Measurements from ENCODE around the gene RETSAT. TPM values are rescaled to one million over a fixed set of nuclear protein-coding genes. Genes with fewer than 3 reads are reported as not detected.
"Not testable (repeated sequence)": the region's sequence is repeated elsewhere in the genome, so short reads cannot be mapped to it uniquely, and the experiment has no call there.

RETSAT gene
- polyA plus RNA-seq, 2 of the 4 experiments (the other 2 are of a cell fraction), result 42.3 to 51.6 TPM

- 81% methylated on average over 2 of the region's 2 CpGs for WGBS (ENCODE audit: missing lambda C conversion rate)
- FAIRE-seq, result no peak
- ATAC-seq, result no peak
- POLR2A ChIA-PET, result no interaction called here
- H3K27ac ChIP-seq, result no peak overlapping the region
- H3K9me3 ChIP-seq, result no peaks in the 10 kb centered on the region
- CTCF ChIA-PET, result interaction anchor here (0.6 to 3.1 kb wide), 5 partner anchors 166 to 428 kb away, joined by 3 to 15 read pairs (median 3); no protein-coding TSS in a partner anchor
- DNase-seq (ENCODE audit: low read depth in 1 of 2, low spot score in 1 of 2), result no peak
- TF ChIP-seq CTCF (IDR thresholded peaks at IDR 0.05) (no peak), EHMT2 (IDR thresholded peaks at IDR 0.05; ENCODE audit: low read depth) (no peak), POLR2AphosphoS2 (conservative IDR thresholded peaks at IDR 0.05; ENCODE audit: low read length) (no peak), ZC3H11A (IDR thresholded peaks at IDR 0.05) (no peak), MAFK (IDR thresholded peaks at IDR 0.05; ENCODE audit: partially characterized antibody) (no peak), ZSCAN20 (CRISPR knock-in tag; IDR thresholded peaks at IDR 0.05) (no peak), CBX2 (IDR thresholded peaks at IDR 0.05; ENCODE audit: borderline replicate concordance, low read depth) (no peak), POLR2A (IDR thresholded peaks at IDR 0.05; ENCODE audit: low read length) (no peak)
- H3K4me2 ChIP-seq, result no peak overlapping the region
- H3K4me3 ChIP-seq, result no peak overlapping the region
- no peaks in the 10 kb centered on the region for H3K4me1 ChIP-seq
Observed at GRCh38 chr2:85385746-85386145, 31.4 kb upstream of the RETSAT start.

- no peak overlapping the region for H3K4me2 ChIP-seq
- DNase-seq (ENCODE audit: low read depth in 1 of 2, low spot score in 1 of 2) (no peak), ATAC-seq (no peak), FAIRE-seq (no peak)
- POLR2A ChIA-PET, result no interaction called here
- 90% methylated on average over 4 of the region's 4 CpGs for WGBS (ENCODE audit: missing lambda C conversion rate)
- no peak overlapping the region for H3K4me3 ChIP-seq
- H3K9me3 ChIP-seq, result no peaks in the 10 kb centered on the region
- H3K4me1 ChIP-seq, result no peaks in the 10 kb centered on the region
- H3K27ac ChIP-seq, result no peak overlapping the region
- TF ChIP-seq ZC3H11A (IDR thresholded peaks at IDR 0.05), result no peak
- no peak for TF ChIP-seq HEYL (CRISPR knock-in tag; IDR thresholded peaks at IDR 0.05)
- no peak for TF ChIP-seq RNF2 (IDR thresholded peaks at IDR 0.05; ENCODE audit: borderline replicate concordance, low read depth)
- CTCF ChIA-PET, result interaction anchor here (0.9 to 3.1 kb wide), 6 partner anchors 10 to 254 kb away, joined by 3 to 15 read pairs (median 5); no protein-coding TSS in a partner anchor
Observed at GRCh38 chr2:85383850-85384249, 29.5 kb upstream of the RETSAT start.

- H3K9me3 ChIP-seq; POLR2A ChIA-PET; H3K4me2 ChIP-seq; DNase-seq (ENCODE audit: low read depth in 1 of 2, low spot score in 1 of 2); H3K4me1 ChIP-seq; H3K4me3 ChIP-seq; H3K27ac ChIP-seq; ATAC-seq; FAIRE-seq: not testable (repeated sequence)
- CTCF ChIA-PET, result interaction anchor here (0.6 to 3.1 kb wide), 8 partner anchors 11 to 324 kb away, joined by 3 to 15 read pairs (median 4); no protein-coding TSS in a partner anchor
- 84% methylated on average over 5 of the region's 5 CpGs for WGBS (ENCODE audit: missing lambda C conversion rate)
Observed at GRCh38 chr2:85383151-85383550, 28.8 kb upstream of the RETSAT start.

- Histone ChIP-seq H3K4me2 (no peak overlapping the region), H3K4me1 (no peaks in the 10 kb centered on the region), H3K9me3 (no peaks in the 10 kb centered on the region), H3K27ac (no peak overlapping the region), H3K4me3 (no peak overlapping the region)
- ChIA-PET CTCF (interaction anchor here (1.0 to 1.4 kb wide), 3 partner anchors 11 to 172 kb away, joined by 3 to 5 read pairs (median 3); no protein-coding TSS in a partner anchor), POLR2A (no interaction called here)
- TF ChIP-seq BCL3 (IDR thresholded peaks at IDR 0.05) (no peak), E2F6 (IDR thresholded peaks at IDR 0.05; ENCODE audit: borderline replicate concordance, low read depth) (no peak), CEBPB (IDR thresholded peaks at IDR 0.05) (no peak), MAFK (IDR thresholded peaks at IDR 0.05; ENCODE audit: partially characterized antibody) (no peak), NR3C1 (IDR thresholded peaks at IDR 0.05) (no peak), CTCF (IDR thresholded peaks at IDR 0.05) (no peak), KDM1A (IDR thresholded peaks at IDR 0.05; ENCODE audit: low read depth) (no peak), HOXA7 (CRISPR knock-in tag; IDR thresholded peaks at IDR 0.05) (no peak)
- DNase-seq (ENCODE audit: low read depth in 1 of 2, low spot score in 1 of 2) (no peak), FAIRE-seq (no peak), ATAC-seq (no peak)
- 48% methylated on average over 1 of the region's 1 CpG for WGBS (ENCODE audit: missing lambda C conversion rate)
Observed at GRCh38 chr2:85380048-85380447, 25.7 kb upstream of the RETSAT start.

Data from A549 (cell line).